ENCODE measurements around the gene ZDHHC24. TPM values are rescaled to one million over a fixed set of nuclear protein-coding genes. Genes with fewer than 3 reads are reported as not detected.

Gene ZDHHC24
- total RNA-seq, 6 experiments from 2014 or later: 3.6 to 15.5 (median 5.8) TPM

DNA sequence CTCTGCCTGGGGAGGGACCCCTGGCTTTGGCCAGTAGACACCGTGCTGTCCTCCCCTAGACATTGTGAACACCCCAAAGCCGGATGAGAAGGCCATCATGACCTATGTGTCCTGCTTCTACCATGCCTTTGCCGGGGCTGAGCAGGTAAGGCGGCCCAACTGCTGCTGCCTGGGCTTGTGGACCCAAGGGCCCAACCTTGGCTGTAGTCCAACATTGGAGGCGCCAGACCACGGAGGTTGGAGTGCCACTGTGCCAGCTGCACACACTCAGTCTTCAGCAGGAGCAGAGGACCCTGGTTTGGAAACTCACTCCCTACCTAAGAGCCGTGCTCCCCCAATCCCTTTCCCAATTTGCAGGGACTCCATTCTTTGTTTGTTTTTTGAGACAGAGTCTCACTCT lies 10.2 kb upstream of the ZDHHC24 start:
- no peaks in the 10 kb centered on the region for H3K36me3 ChIP-seq
- H3K27ac ChIP-seq: no peak overlapping the region
- no peaks in the 10 kb centered on the region for H3K9me3 ChIP-seq
- no peak overlapping the region for H3K4me3 ChIP-seq
- H3K4me1 ChIP-seq: peaks cover 0 to 4% (median 0%) of the 10 kb centered on the region in 4 donors
- 100% methylated on average over 1 of the region's 7 CpGs for WGBS (ENCODE audit: insufficient coverage, low coverage, low lambda C conversion rate, missing lambda C conversion rate)
- intact Hi-C loops (cut with DNase I): no loop called here
- H3K27me3 ChIP-seq: no peaks in the 10 kb centered on the region
- TF ChIP-seq, protein P1, sequence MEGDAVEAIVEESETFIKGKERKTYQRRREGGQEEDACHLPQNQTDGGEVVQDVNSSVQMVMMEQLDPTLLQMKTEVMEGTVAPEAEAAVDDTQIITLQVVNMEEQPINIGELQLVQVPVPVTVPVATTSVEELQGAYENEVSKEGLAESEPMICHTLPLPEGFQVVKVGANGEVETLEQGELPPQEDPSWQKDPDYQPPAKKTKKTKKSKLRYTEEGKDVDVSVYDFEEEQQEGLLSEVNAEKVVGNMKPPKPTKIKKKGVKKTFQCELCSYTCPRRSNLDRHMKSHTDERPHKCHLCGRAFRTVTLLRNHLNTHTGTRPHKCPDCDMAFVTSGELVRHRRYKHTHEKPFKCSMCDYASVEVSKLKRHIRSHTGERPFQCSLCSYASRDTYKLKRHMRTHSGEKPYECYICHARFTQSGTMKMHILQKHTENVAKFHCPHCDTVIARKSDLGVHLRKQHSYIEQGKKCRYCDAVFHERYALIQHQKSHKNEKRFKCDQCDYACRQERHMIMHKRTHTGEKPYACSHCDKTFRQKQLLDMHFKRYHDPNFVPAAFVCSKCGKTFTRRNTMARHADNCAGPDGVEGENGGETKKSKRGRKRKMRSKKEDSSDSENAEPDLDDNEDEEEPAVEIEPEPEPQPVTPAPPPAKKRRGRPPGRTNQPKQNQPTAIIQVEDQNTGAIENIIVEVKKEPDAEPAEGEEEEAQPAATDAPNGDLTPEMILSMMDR (IDR thresholded peaks at IDR 0.05): no peak
- no peak for TF ChIP-seq POLR2A (IDR thresholded peaks at IDR 0.05)
- no peak for ATAC-seq
- DNase-seq: no peak

DNA sequence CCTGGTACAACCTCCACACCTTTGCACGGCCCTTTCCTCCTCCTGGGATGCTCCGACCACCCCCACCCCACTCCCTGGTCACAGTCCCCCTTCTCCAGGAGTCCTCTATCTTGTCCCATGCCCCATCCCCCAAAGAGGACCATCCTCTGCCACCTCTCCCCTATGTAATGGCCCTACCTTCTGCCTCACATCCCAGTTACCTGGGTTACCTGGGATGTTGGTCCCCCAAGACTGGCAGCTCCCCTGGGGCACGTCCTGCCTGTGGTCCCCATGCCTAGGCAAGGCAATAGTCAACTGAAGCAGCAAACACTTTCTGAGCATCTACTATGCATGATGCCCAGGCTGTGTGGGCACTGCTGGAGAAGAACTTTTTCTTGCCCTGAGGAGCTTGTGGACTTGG lies 9.6 kb upstream of the ZDHHC24 start:
- 52% methylated on average over 3 of the region's 3 CpGs for WGBS (ENCODE audit: insufficient coverage, low coverage, low lambda C conversion rate, missing lambda C conversion rate)
- H3K4me3 ChIP-seq: no peak overlapping the region
- H3K27ac ChIP-seq: no peak overlapping the region
- H3K36me3 ChIP-seq: no peaks in the 10 kb centered on the region
- TF ChIP-seq, protein P1 (IDR thresholded peaks at IDR 0.05): no peak
- no peak for TF ChIP-seq POLR2A (IDR thresholded peaks at IDR 0.05)
- no peak for DNase-seq
- H3K4me1 ChIP-seq: peaks cover 0 to 4% (median 0%) of the 10 kb centered on the region in 4 donors
- intact Hi-C loops (cut with DNase I): no loop called here
- no peaks in the 10 kb centered on the region for H3K27me3 ChIP-seq
- H3K9me3 ChIP-seq: no peaks in the 10 kb centered on the region
- no peak for ATAC-seq

DNA sequence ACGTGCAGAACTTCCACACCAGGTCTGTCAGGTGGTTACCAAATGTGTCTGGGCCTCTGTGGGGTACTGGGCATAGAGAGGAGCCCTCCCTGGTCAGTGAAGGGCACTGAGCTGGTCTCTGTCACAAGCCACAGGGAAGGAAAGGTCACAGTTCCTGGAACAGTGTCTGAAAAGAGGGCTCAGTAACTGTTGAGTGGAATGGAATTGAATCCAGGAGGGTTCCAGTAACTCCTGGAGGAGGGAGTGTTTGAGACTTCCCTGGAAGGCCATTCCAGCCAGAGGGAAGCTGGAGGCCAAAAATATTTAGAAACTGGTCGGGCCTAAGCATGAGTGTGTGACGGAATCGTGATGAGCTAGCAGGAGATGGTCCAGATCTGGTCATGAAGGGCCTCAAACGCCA lies 8.8 kb upstream of the ZDHHC24 start:
- intact Hi-C loops (cut with DNase I): no loop called here
- Histone ChIP-seq H3K36me3 (no peaks in the 10 kb centered on the region), H3K4me3 (no peak overlapping the region), H3K9me3 (no peaks in the 10 kb centered on the region), H3K27me3 (no peaks in the 10 kb centered on the region), H3K4me1 (peaks cover 0 to 4% (median 0%) of the 10 kb centered on the region in 4 donors), H3K27ac (no peak overlapping the region)
- ATAC-seq (no peak), DNase-seq (no peak)
- 83% methylated on average over 4 of the region's 5 CpGs for WGBS (ENCODE audit: insufficient coverage, low coverage, low lambda C conversion rate, missing lambda C conversion rate)
- TF ChIP-seq POLR2A (IDR thresholded peaks at IDR 0.05): no peak
- TF ChIP-seq, protein P1 (IDR thresholded peaks at IDR 0.05): no peak

DNA sequence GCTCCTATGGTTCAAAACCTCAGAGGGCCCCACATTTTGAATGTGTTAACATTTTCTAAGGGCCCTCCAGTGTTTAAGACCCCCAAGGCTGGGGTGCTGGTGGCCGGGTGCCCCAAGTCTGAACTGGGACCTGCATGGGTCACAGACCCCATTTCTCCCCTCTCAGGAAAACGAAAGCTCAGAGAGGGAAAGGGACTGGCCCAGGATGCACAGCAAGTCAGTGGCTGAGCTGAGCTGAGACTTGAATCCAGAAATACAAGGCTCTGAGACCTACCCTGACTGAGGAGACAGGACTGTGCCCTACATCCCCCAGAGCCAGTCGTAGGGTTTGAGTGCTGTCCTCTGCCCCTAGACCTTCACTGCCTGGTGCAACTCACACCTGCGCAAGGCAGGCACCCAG lies 5.0 kb upstream of the ZDHHC24 start:
- no peaks in the 10 kb centered on the region for H3K4me1 ChIP-seq
- no peaks in the 10 kb centered on the region for H3K27me3 ChIP-seq
- no peak for DNase-seq
- no peaks in the 10 kb centered on the region for H3K9me3 ChIP-seq
- intact Hi-C loops (cut with DNase I): no loop called here
- WGBS (ENCODE audit: insufficient coverage, low coverage, low lambda C conversion rate, missing lambda C conversion rate): 88% methylated on average over 2 of the region's 4 CpGs
- H3K27ac ChIP-seq: no peak overlapping the region
- H3K36me3 ChIP-seq: no peaks in the 10 kb centered on the region
- H3K4me3 ChIP-seq: no peak overlapping the region
- ATAC-seq: no peak
- TF ChIP-seq, protein P1 (IDR thresholded peaks at IDR 0.05): no peak
- no peak for TF ChIP-seq POLR2A (IDR thresholded peaks at IDR 0.05)

DNA sequence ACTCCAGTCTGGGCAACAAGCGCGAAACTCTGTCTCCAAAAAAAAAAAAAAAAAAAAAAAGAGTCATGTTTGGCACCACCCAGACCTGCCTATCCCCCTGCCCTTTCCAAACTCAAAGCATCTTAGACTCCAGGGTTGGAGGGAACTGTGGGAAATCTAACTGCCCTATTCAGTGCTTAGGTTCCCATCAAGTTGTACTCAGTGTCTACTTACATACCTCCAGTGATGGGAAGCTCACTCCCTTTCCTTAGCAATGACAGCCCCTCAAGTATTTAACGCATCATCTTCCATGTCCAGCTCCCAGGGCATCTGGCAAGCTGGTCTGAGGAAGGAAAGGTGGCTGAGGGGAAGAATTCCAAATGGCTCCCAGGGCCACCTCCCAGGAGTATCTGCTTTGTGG lies 3.8 kb upstream of the ZDHHC24 start:
- DNase-seq (no peak), ATAC-seq (no peak)
- Histone ChIP-seq H3K4me3 (no peak overlapping the region), H3K9me3 (no peaks in the 10 kb centered on the region), H3K27me3 (no peaks in the 10 kb centered on the region), H3K27ac (no peak overlapping the region), H3K36me3 (no peaks in the 10 kb centered on the region), H3K4me1 (peaks cover 0 to 7% (median 0%) of the 10 kb centered on the region in 4 donors)
- no peak for TF ChIP-seq POLR2A (IDR thresholded peaks at IDR 0.05)
- TF ChIP-seq, protein P1 (IDR thresholded peaks at IDR 0.05): no peak
- 70% methylated on average over 3 of the region's 3 CpGs for WGBS (ENCODE audit: insufficient coverage, low coverage, low lambda C conversion rate, missing lambda C conversion rate)
- intact Hi-C loops (cut with DNase I): no loop called here

All from right lobe of liver (tissue), 6 donors.